GM12873 (cell line): ENCODE measurements around the gene LRIG1.

Source experiments
- TF ChIP-seq, protein P1 (sequence below): IDR thresholded peaks from 2 replicates; pipeline ENCODE4 v1.5.1; 2012; ENCODE audit warnings: low read depth, mild to moderate bottlenecking, moderate library complexity, low read length, control low read depth; ENCODE audit not compliant: insufficient read depth; ENCODE audit errors: missing control alignments

LRIG1 gene

GRCh38 chr3:66492672-66493071, 8.2 kb downstream of the LRIG1 start:
- TF ChIP-seq, protein P1, sequence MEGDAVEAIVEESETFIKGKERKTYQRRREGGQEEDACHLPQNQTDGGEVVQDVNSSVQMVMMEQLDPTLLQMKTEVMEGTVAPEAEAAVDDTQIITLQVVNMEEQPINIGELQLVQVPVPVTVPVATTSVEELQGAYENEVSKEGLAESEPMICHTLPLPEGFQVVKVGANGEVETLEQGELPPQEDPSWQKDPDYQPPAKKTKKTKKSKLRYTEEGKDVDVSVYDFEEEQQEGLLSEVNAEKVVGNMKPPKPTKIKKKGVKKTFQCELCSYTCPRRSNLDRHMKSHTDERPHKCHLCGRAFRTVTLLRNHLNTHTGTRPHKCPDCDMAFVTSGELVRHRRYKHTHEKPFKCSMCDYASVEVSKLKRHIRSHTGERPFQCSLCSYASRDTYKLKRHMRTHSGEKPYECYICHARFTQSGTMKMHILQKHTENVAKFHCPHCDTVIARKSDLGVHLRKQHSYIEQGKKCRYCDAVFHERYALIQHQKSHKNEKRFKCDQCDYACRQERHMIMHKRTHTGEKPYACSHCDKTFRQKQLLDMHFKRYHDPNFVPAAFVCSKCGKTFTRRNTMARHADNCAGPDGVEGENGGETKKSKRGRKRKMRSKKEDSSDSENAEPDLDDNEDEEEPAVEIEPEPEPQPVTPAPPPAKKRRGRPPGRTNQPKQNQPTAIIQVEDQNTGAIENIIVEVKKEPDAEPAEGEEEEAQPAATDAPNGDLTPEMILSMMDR, result no peak

DNA sequence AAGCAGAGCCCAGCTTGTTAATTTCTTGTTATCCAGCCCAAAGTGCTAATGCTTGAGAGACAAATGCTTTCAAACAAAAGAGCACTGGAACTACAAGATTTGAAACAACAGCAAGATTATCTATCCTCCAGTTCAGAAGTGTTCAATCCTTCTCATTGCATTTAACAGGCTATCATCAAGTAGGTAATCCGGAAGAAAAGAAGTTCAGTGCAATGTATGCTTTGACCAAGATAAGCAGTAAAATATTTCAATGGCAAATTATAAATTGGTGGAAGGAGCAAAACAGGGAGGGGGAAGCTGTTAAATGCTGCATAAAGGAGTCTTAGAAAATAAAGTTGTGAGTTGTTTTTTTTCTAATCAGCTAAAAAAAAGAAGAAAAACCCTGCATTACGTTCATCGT, 8.8 kb downstream of the LRIG1 start:
- TF ChIP-seq, protein P1, result no peak

- TF ChIP-seq, protein P1, result no peak
Measured at GRCh38 chr3:66490984-66491383, 9.8 kb downstream of the LRIG1 start.

DNA sequence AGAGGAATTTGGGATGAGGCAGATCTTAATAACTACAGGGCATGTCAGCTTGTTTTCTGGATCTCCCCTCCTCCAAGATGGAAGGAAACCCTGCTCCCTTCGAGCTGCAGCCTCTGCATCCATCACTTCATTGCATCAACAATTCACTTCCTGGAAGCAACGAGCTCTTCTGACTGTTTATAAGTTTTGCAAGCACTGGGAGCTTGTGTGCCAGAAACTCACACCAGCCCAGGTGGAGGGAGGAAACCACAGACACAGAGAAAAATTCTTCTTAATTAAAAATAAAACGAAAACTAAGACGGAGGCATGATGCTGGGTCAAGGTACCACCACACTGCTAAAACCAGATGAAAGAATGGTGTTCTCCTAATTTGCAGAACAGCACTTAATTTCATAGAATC, 10.6 kb downstream of the LRIG1 start:
- TF ChIP-seq, protein P1, result no peak

DNA sequence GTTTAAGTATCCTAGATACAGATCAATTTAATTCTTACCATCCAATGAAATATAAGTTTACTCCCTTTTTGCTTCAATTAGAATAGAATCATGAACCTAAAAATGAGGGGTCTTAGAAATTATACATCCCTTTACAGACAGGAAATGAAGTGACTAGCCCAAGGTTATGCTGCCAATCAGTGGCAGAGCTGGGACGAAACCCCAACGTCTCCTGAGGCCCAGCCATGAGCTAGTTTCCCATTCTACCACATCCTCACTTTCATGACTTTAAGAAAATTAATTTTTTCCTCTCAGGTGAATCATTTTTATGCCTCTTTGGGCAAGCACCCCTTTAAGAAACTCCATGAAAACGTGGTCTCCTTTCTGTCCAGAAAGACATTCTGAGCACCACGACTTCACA, 11.2 kb downstream of the LRIG1 start:
- TF ChIP-seq, protein P1, result no peak

- TF ChIP-seq, protein P1, result no peak
Measured at GRCh38 chr3:66489115-66489514, 11.7 kb downstream of the LRIG1 start.

- TF ChIP-seq, protein P1, result no peak
Measured at GRCh38 chr3:66488492-66488891, 12.3 kb downstream of the LRIG1 start.
